Hair follicle dermal papilla cell (primary cell): ENCODE measurements around the gene CHTF18. TPM values are rescaled to one million over a fixed set of nuclear protein-coding genes. Genes with fewer than 3 reads are reported as not detected.

Experiments used
- small RNA-seq: library from RNA; depleted of rRNA; stranded (forward); fragments of <200 nt; gene quantifications from one replicate; pipeline ENCODE3, GENCODE V24; 2012
- total RNA-seq: library from RNA; depleted of rRNA; stranded (reverse); fragments of >200 nt; gene quantifications from 2 replicates; pipeline ENCODE4 v1.2.3, GENCODE V29; 2012

The CHTF18 gene
- 2.8 and 3.7 TPM in 2 replicates for total RNA-seq

GRCh38 chr16:788399-789126 is at the start of gene CHTF18:
Gene CHTF18, plus strand, starts transcription at chr16:788620. Its CDS starts 65 bp downstream, at chr16:788685.

GRCh38 chr16:740764-741505 is 47.5 kb upstream of the CHTF18 start, which contains the start of gene CIAO3:
Gene CIAO3, minus strand, starts transcription at chr16:740997. Its CDS starts 12 bp downstream, at chr16:740985.

GRCh38 chr16:760545-761343 is 27.7 kb upstream of the CHTF18 start, which contains the start of gene MSLN:
Gene MSLN, plus strand, starts transcription at chr16:760734. Its CDS starts 1,947 bp downstream, at chr16:762681.

GRCh38 chr16:787978-788398 is 432 bp upstream of the CHTF18 start, which contains the start of gene RPUSD1:
Gene RPUSD1, minus strand, starts transcription at chr16:788381. Its CDS starts 644 bp downstream, at chr16:787737.

GRCh38 chr16:799948-800833 is 11.8 kb downstream of the CHTF18 start, which contains the start of gene GNG13:
Gene GNG13, minus strand, starts transcription at chr16:800734. Its CDS starts 1,657 bp downstream, at chr16:799077.

Small RNA genes lying within 50 kb of the gene (small RNA-seq; reads per million reads assigned to genes)
- gene MIR662 = not detected

Other genes with a start within 250 kb of the CHTF18 start
- 0.32 TPM in 1 of 2 replicates, not detected in the other for gene PRR35, start 228.2 kb upstream of the CHTF18 start, total RNA-seq
- gene NHLRC4, start 221.6 kb upstream of the CHTF18 start, total RNA-seq = 1.5 and 2.6 TPM in 2 replicates
- 30.2 and 36.2 TPM in 2 replicates for gene PIGQ, start 218.7 kb upstream of the CHTF18 start, total RNA-seq
- gene RAB40C, start 198.6 kb upstream of the CHTF18 start, total RNA-seq = 14.6 and 19.8 TPM in 2 replicates
- gene WFIKKN1, start 157.6 kb upstream of the CHTF18 start, total RNA-seq = 0.12 and 0.16 TPM in 2 replicates
- 57.0 and 75.8 TPM in 2 replicates for gene METTL26, start 152.3 kb upstream of the CHTF18 start, total RNA-seq
- 13.8 and 14.8 TPM in 2 replicates for gene MCRIP2, start 146.8 kb upstream of the CHTF18 start, total RNA-seq
- 9.7 and 12.8 TPM in 2 replicates for gene WDR90, start 139.3 kb upstream of the CHTF18 start, total RNA-seq
- gene RHOT2, start 120.5 kb upstream of the CHTF18 start, total RNA-seq = 49.2 and 53.2 TPM in 2 replicates
- gene RHBDL1, start 112.9 kb upstream of the CHTF18 start, total RNA-seq = 2.9 TPM in 2 replicates
- 71.6 and 83.9 TPM in 2 replicates for gene STUB1, start 108.2 kb upstream of the CHTF18 start, total RNA-seq
- 46.6 and 52.9 TPM in 2 replicates for gene JMJD8, start 104.3 kb upstream of the CHTF18 start, total RNA-seq
- 10.6 and 12.8 TPM in 2 replicates for gene WDR24, start 98.2 kb upstream of the CHTF18 start, total RNA-seq
- under 0.01 TPM in 1 of 2 replicates, not detected in the other for gene FBXL16, start 82.8 kb upstream of the CHTF18 start, total RNA-seq
- 41.3 and 48.5 TPM in 2 replicates for gene METRN, start 73.5 kb upstream of the CHTF18 start, total RNA-seq
- gene ANTKMT, start 67.5 kb upstream of the CHTF18 start, total RNA-seq = 21.9 and 25.1 TPM in 2 replicates
- 2.8 and 2.9 TPM in 2 replicates for gene CCDC78, start 62.2 kb upstream of the CHTF18 start, total RNA-seq
- gene HAGHL, start 61.5 kb upstream of the CHTF18 start, total RNA-seq = 15.3 and 20.5 TPM in 2 replicates
- gene CIAO3, start 47.6 kb upstream of the CHTF18 start, total RNA-seq = 33.8 and 36.1 TPM in 2 replicates
- gene MSLN, start 27.9 kb upstream of the CHTF18 start, total RNA-seq = 0.12 TPM in 1 of 2 replicates, not detected in the other
- gene RPUSD1, start 239 bp upstream of the CHTF18 start, total RNA-seq = 26.1 and 31.0 TPM in 2 replicates
- gene GNG13, start 12.1 kb downstream of the CHTF18 start, total RNA-seq = not detected in 2 replicates
- gene LMF1, start 182.4 kb downstream of the CHTF18 start, total RNA-seq = 31.3 and 40.7 TPM in 2 replicates
- under 0.01 TPM in 1 of 2 replicates, not detected in the other for gene SOX8, start 193.2 kb downstream of the CHTF18 start, total RNA-seq